Measurements from ENCODE around the gene ANKRD10. TPM values are rescaled to one million over a fixed set of nuclear protein-coding genes. Genes with fewer than 3 reads are reported as not detected.

ANKRD10 gene
- total RNA-seq, 4 donors from 2014 or later = 87.8 to 182 (median 145) TPM

GRCh38 chr13:110925023-110925612, 10.2 kb upstream of the ANKRD10 start:
- DNase-seq (ENCODE audit: low spot score) = no peak
- no peak for ATAC-seq (ENCODE audit: low FRiP score)
- TF ChIP-seq CTCF (IDR thresholded peaks at IDR 0.05) = no peak

- DNase-seq (ENCODE audit: low spot score) (no peak), ATAC-seq (ENCODE audit: low FRiP score) (no peak)
- TF ChIP-seq CTCF (IDR thresholded peaks at IDR 0.05) = no peak
Observed at GRCh38 chr13:110924639-110924934, 9.7 kb upstream of the ANKRD10 start.

- ATAC-seq (ENCODE audit: low FRiP score) (no peak), DNase-seq (ENCODE audit: low spot score) (no peak)
- no peak for TF ChIP-seq CTCF (IDR thresholded peaks at IDR 0.05)
Observed at GRCh38 chr13:110923777-110924638, 9.1 kb upstream of the ANKRD10 start.

- DNase-seq (ENCODE audit: low spot score) = no peak
- TF ChIP-seq CTCF (IDR thresholded peaks at IDR 0.05) = no peak
- no peak for ATAC-seq (ENCODE audit: low FRiP score)
Observed at GRCh38 chr13:110923086-110923485, 8.2 kb upstream of the ANKRD10 start.

GRCh38 chr13:110922506-110922905, 7.6 kb upstream of the ANKRD10 start:
- no peak for TF ChIP-seq CTCF (IDR thresholded peaks at IDR 0.05)
- DNase-seq (ENCODE audit: low spot score) = no peak
- no peak for ATAC-seq (ENCODE audit: low FRiP score)

- DNase-seq (ENCODE audit: low spot score) (no peak), ATAC-seq (ENCODE audit: low FRiP score) (no peak)
- no peak for TF ChIP-seq CTCF (IDR thresholded peaks at IDR 0.05)
Observed at GRCh38 chr13:110921695-110922094, 6.8 kb upstream of the ANKRD10 start.

- DNase-seq (ENCODE audit: low spot score) = no peak
- no peak for ATAC-seq (ENCODE audit: low FRiP score)
- TF ChIP-seq CTCF (IDR thresholded peaks at IDR 0.05) = no peak
Observed at GRCh38 chr13:110921209-110921608, 6.3 kb upstream of the ANKRD10 start.
